KG1 (cell line): ENCODE data around the gene KLC3.

ENCODE experiments used
- DNase-seq: peaks from one replicate; lab custom pipeline; 2025; lab: John Stamatoyannopoulos, UW

The KLC3 gene

GRCh38 chr19:45349126-45349415, 8.5 kb downstream of the KLC3 start:
- no peak for DNase-seq

DNA sequence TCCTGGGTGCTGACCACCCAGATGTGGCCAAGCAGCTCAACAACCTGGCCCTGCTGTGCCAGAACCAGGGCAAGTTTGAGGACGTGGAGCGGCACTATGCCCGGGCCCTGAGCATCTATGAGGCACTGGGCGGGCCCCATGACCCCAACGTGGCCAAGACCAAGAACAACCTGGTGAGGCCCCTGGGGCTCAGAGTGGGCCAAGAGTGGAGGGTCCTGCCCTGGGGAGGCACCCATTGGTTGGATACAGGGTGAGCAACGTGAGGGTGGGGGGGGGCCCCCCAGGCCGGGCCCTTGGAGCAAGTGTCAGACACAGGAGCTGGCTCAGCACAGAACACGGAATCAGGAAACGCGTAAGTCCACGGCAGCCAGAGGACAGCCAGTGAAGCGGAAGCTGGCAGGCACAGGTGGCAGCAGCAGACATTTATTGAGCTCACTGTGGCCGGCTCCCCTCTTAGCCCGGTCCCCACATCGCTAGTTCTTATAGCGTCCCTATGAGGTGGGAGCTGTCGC, 8.9 kb downstream of the KLC3 start:
- DNase-seq = no peak

- no peak for DNase-seq
These were observed 10.0 kb downstream of the KLC3 start for GRCh38 chr19:45350477-45351058.

- DNase-seq = no peak
These were observed 10.9 kb downstream of the KLC3 start for GRCh38 chr19:45351401-45351952.

- DNase-seq = no peak
These were observed 11.5 kb downstream of the KLC3 start for GRCh38 chr19:45352062-45352461.

DNA sequence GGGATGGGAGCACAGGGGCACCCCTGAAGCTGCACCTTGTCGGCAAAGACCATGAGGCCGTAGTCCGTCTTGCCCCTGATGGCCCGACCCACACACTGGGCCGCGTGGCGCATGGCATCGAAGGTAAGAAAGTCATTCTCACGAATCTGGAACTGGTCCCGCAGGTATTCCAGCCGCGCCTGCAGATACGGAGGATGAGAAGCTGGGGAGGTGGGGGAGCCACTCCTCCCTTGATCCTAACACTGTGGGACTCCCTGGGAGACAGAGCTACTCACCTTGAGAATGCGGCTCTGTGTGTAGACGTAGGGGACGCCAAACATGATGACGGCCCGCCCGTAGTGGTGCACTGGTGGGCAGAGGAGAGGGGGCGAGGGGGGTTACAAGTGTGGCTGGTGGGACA, 11.9 kb downstream of the KLC3 start:
- no peak for DNase-seq

DNA sequence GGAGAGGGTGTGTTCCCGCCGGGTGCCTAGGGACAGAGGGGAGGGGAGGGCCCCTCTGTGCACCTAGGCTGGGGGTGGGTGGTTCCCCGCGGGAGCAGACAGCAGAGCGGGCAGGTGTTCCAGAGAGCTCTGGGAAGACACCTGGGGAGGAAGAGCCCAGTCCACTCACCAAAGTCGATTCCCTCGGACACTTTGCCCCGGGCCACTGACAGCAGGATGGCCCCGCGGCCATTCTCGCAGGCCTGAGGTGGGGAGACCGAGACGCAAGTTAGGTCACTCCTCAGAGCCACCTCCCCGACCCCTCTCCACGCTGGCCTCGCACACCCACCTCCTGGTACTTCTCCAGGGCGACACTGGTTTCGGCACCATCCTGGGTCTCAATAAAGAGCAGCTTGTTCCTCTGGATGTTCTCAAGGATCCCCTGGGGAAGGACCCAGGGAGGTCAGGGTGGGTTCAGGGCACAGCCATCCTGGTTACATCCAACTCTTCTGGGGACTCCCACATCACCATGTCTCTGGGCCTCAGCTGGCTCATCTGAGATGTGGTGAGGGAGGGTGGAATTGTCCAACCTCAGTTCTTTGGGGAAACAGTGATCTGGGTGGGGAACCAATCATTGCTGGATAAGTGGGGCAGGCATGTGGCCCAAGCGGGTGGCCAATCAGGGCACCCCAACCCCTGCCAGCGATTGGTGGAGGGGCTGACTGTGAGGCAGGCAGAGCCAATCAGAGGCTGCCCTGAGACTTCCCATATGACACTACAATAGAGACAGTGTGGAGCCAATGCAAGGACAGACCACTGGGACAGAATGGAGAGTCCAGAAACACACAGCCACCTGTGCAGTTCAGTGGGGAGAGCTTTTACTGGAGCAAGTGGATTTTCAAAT, 12.6 kb downstream of the KLC3 start:
- DNase-seq = no peak

DNA sequence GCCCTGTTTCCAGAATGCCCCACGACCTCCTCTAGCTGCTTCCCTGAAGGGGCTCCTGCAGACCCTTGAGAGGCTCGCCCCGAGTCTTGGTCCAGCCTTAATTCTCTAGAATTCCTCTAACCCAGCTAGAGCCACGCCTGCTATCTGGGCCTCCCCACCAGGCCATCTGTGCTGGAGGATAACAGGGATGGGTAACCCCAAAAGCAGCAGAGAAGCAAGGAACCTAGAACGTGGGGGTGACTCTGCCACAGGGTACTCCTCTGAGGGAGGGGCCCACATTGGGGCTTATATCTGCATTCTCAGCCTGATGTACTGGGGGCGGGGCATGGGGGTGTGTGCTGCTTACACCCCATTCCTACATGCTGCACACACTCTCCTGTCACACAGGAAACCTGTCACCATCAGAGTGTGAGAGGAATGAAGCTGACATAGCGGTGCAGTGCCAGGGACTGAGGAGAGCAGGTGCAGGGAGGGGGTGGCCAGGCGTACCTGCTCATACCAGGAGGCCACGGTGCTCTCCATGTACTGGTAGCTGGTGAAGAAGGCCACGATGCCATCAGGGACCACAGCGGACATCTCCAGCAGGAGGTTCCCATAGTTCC, 13.8 kb downstream of the KLC3 start:
- no peak for DNase-seq

GRCh38 chr19:45355402-45355801, 14.9 kb downstream of the KLC3 start:
- DNase-seq = no peak

- no peak for DNase-seq
These were observed 15.4 kb downstream of the KLC3 start for GRCh38 chr19:45355910-45356309.

GRCh38 chr19:45356760-45357444, 16.4 kb downstream of the KLC3 start:
- DNase-seq = no peak

- DNase-seq = no peak
These were observed 16.9 kb downstream of the KLC3 start for GRCh38 chr19:45357445-45357783.

- DNase-seq = no peak
These were observed 17.8 kb downstream of the KLC3 start for GRCh38 chr19:45358213-45358792.

- DNase-seq = no peak
These were observed 21.1 kb downstream of the KLC3 start for GRCh38 chr19:45361608-45362007.

DNA sequence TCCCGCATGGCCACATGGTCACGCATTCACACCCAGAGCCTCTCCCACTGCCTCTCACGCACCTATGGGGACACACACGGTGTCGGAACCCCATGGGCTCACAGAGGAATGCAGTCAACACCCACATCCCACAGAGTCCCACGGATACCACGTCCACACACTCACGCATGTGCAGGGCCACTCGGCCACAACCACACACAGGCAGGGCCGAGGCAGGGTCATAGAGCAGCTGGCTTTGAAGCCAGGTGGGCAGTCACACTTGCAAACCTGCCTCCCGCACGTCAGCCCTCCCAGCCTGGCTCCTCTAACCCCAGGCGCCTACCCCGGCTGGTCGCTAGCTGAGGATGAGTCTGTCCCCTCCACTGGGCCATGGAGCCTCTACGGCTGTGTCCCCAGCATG, 21.7 kb downstream of the KLC3 start:
- DNase-seq = no peak

DNA sequence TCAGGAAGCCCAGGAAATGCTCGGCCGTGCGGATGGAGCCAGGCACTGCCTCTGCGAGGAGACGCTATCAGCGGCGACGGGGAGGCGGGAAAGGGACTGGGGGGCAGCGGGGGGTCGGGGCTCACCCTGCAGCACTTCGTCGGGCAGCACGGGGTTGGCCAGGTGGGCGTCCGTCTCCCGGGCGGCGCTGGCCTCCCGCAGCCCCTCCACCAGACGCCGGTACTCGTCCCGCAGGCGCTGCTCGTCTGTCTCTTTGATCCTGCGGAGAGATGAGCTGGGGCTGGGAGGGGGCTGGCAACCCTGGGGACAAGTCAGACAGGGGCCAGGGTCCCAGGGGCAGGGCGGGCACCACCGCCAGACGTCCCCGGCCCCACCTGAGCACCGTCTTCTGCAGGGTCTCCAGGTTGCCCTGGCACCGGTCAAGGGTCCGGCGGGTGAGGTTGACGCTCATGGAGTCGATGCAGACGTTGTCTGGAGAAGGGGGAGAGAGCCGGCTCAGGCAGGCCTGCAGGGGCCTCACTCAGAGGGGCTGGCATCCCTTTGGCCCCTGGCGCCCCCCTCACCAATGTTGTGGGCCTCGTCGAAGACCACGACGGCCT, 23.4 kb downstream of the KLC3 start:
- no peak for DNase-seq

- DNase-seq = no peak
These were observed 24.1 kb downstream of the KLC3 start for GRCh38 chr19:45364696-45365095.

DNA sequence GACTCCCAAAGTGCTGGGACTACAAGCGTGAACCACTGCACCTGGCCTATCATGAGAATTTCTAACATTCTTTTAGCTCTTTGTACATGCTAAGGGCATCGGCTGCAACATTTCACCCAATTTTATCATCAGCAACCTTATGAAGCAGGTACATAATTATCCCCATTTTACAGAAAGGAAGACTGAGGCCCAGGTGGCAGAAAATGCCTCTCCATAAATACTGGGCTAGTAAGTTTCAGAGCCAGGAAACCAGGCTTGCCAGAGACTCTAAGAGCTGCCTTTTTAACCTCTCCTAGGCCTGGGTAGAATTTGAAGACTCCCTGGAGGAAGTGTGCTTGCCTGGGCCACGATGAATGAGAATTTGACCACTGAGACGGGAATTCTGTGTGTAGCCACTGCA, 27.6 kb downstream of the KLC3 start:
- DNase-seq = no peak

GRCh38 chr19:45368737-45369340, 28.3 kb downstream of the KLC3 start:
- no peak for DNase-seq

- peak; percentile 96 for DNase-seq
These were observed 30.1 kb downstream of the KLC3 start, which contains the start of gene ERCC2 for GRCh38 chr19:45370410-45371204. Gene ERCC2 (minus strand): TSS chr19:45370573. CDS start chr19:45370540, 33 bp downstream.
